Esophagus muscularis mucosa (tissue), 4 donors: ENCODE data around the gene C17orf114.

Experiments
- DNase-seq: peaks from one replicate; pipeline ENCODE4 v3.0.0-alpha.2; 2017; ENCODE audit errors: extremely low spot score
- H3K27ac ChIP-seq, 4 donors: fragments of 200-600 bp; sonication (generic); replicated peaks in 1 of 4; 1 replicate in 3 of 4; 2 replicates in 1 of 4; pipeline ENCODE4 v1.5.1; 2016 to 2019; ENCODE audit warnings: mild to moderate bottlenecking in 1 of 4
- H3K27me3 ChIP-seq, 4 donors: fragments of 200-600 bp; sonication (generic); one replicate each; pipeline versions ENCODE4 v1.5.1 to v1.6.0; 2016 to 2019
- H3K36me3 ChIP-seq, 4 donors: fragments of 200-600 bp; sonication (generic); one replicate each; pipeline ENCODE4 v1.5.1; 2016 to 2019
- H3K4me1 ChIP-seq, 4 donors: fragments of 200-600 bp; sonication (generic); one replicate each; pipeline ENCODE4 v1.5.1; 2016 to 2019
- H3K4me3 ChIP-seq, 4 donors: fragments of 200-600 bp; sonication (generic); 1 replicate in 2 of 4; 2 replicates in 2 of 4; pipeline ENCODE4 v1.5.1; 2016 to 2019; ENCODE audit warnings: mild to moderate bottlenecking in 4 of 4, moderate library complexity in 1 of 4
- H3K9me3 ChIP-seq, 4 donors: fragments of 200-600 bp; sonication (generic); 1 replicate in 3 of 4; 2 replicates in 1 of 4; pipeline ENCODE4 v1.5.1; 2016 to 2019
- EP300 ChIP-seq: sonication (generic); formaldehyde crosslinking; IDR thresholded peaks from one replicate; pipeline ENCODE4 v1.6.1; 2017; ENCODE audit warnings: antibody characterized with exemption
- POLR2A ChIP-seq: fragments of 450-650 bp; IDR thresholded peaks from one replicate; pipeline ENCODE4 v1.6.1; 2017; ENCODE audit warnings: antibody characterized with exemption, moderate library complexity, mild to moderate bottlenecking, low read depth
- POLR2AphosphoS5 ChIP-seq, 2 donors: sonication (generic); formaldehyde crosslinking; IDR thresholded peaks; one replicate each; pipeline ENCODE4 v1.6.1; 2017; ENCODE audit warnings: antibody characterized with exemption in 2 of 2
- WGBS: methylation state at CpG from one replicate; pipeline ENCODE4 v1.1.5; 2018; 5-methylcytosine and 5-hydroxymethylcytosine counted together
- intact Hi-C: fragments of 100-400 bp; cut with DNase I; formaldehyde crosslinking; loops from one replicate; pipeline ENCODE4 v1.15.1; 2023
- TF ChIP-seq, protein P1 (sequence below), 3 experiments: fragments of 200-600 bp in 2 of 3; fragments of 450-650 bp in 1 of 3; sonication (generic) in 2 of 3; IDR thresholded peaks; one replicate each; pipeline ENCODE4 v1.5.1; 2017 to 2019; ENCODE audit warnings: antibody characterized with exemption in 3 of 3, mild to moderate bottlenecking in 2 of 3, moderate library complexity in 1 of 3

C17orf114 gene

DNA sequence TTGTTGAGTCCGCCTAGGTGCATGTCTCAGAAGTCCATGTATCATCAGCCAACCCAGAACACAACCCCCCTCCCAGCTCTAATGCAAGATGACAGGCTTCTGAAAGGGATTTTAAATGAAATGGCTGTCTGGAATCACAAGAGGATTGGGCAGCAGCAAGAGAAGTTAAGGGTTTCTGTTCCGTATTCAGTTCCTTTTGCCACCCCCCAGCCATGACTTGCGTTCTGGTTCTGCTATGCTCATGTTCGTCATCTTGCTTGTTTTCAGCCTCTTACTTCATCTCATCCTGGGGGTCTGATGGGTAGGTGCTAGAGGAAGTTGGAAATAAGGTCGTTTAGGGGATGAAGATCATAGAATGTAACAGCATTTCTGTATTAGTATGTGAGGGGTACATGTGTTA lies 43.0 kb upstream of the C17orf114 start:
- no peak overlapping the region for H3K27ac ChIP-seq
- H3K4me3 ChIP-seq, result no peak overlapping the region
- H3K4me1 ChIP-seq, result peaks cover 15 to 51% (median 34%) of the 10 kb centered on the region in 4 donors
- no peak for DNase-seq
- no peaks in the 10 kb centered on the region for H3K9me3 ChIP-seq
- H3K27me3 ChIP-seq, result no peaks in the 10 kb centered on the region
- TF ChIP-seq, protein P1, sequence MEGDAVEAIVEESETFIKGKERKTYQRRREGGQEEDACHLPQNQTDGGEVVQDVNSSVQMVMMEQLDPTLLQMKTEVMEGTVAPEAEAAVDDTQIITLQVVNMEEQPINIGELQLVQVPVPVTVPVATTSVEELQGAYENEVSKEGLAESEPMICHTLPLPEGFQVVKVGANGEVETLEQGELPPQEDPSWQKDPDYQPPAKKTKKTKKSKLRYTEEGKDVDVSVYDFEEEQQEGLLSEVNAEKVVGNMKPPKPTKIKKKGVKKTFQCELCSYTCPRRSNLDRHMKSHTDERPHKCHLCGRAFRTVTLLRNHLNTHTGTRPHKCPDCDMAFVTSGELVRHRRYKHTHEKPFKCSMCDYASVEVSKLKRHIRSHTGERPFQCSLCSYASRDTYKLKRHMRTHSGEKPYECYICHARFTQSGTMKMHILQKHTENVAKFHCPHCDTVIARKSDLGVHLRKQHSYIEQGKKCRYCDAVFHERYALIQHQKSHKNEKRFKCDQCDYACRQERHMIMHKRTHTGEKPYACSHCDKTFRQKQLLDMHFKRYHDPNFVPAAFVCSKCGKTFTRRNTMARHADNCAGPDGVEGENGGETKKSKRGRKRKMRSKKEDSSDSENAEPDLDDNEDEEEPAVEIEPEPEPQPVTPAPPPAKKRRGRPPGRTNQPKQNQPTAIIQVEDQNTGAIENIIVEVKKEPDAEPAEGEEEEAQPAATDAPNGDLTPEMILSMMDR (IDR thresholded peaks at IDR 0.05), result no peak
- no peak for TF ChIP-seq EP300
- H3K36me3 ChIP-seq, result no peaks in the 10 kb centered on the region
- intact Hi-C loops, result no loop called here
- 81% methylated on average over 5 of the region's 5 CpGs for WGBS

- WGBS, result 68% methylated on average over 9 of the region's 9 CpGs
- no peak overlapping the region for H3K27ac ChIP-seq
Observed at GRCh38 chr17:4843321-4844000, 41.3 kb upstream of the C17orf114 start.

DNA sequence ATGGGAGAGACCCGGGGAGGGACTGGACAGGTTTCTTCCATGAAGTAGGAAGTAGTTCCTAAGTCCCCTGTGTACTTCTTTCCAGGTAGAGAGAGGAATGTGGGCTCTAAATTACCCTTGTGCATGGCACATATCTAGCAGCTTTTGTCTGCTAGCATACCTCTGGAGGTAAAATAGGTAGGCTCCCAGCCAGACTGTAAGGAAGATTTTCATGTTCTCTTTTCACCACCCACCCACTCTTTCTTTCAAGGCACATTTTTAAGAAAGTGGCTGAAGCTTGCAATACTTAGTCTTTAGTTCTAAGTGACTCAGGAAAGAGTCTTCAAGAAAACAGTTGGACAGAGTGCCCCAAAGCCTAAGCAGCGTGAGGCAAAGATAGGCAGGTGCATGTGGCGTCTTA lies 40.2 kb upstream of the C17orf114 start:
- Histone ChIP-seq H3K4me1 (peaks cover 19 to 44% (median 31%) of the 10 kb centered on the region in 4 donors), H3K27ac (no peak overlapping the region), H3K9me3 (no peaks in the 10 kb centered on the region), H3K4me3 (no peak overlapping the region), H3K27me3 (no peaks in the 10 kb centered on the region), H3K36me3 (peaks cover 0 to 11% (median 0%) of the 10 kb centered on the region in 4 donors)
- WGBS, result 97% methylated on average over 3 of the region's 3 CpGs
- TF ChIP-seq, protein P1 (IDR thresholded peaks at IDR 0.05), result no peak
- TF ChIP-seq EP300 (no peak), POLR2A (no peak), POLR2AphosphoS5 (IDR thresholded peaks at IDR 0.05) (no peak)
- intact Hi-C loops, result no loop called here
- DNase-seq, result no peak

More at GRCh38 chr17:4843321-4844000, 41.3 kb upstream of the C17orf114 start:
- Histone ChIP-seq H3K4me1 (peaks cover 8 to 42% (median 27%) of the 10 kb centered on the region in 4 donors), H3K27me3 (no peaks in the 10 kb centered on the region), H3K36me3 (peaks cover 0 to 2% (median 0%) of the 10 kb centered on the region in 4 donors), H3K9me3 (no peaks in the 10 kb centered on the region), H3K4me3 (no peak overlapping the region)
- DNase-seq, result no peak
- intact Hi-C loops, result no loop called here
- TF ChIP-seq POLR2A (no peak), POLR2AphosphoS5 (IDR thresholded peaks at IDR 0.05) (no peak), EP300 (no peak)
- TF ChIP-seq, protein P1 (IDR thresholded peaks at IDR 0.05), result no peak

- 93% methylated on average over 8 of the region's 10 CpGs for WGBS
- Histone ChIP-seq H3K36me3 (peaks cover 0 to 11% (median 0%) of the 10 kb centered on the region in 4 donors), H3K9me3 (no peaks in the 10 kb centered on the region), H3K27ac (no peak overlapping the region), H3K27me3 (no peaks in the 10 kb centered on the region), H3K4me1 (peaks cover 19 to 49% (median 38%) of the 10 kb centered on the region in 4 donors), H3K4me3 (no peak overlapping the region)
- intact Hi-C loops, result no loop called here
- no peak for DNase-seq
- TF ChIP-seq, protein P1 (IDR thresholded peaks at IDR 0.05), result no peak
- no peak for TF ChIP-seq POLR2AphosphoS5 (IDR thresholded peaks at IDR 0.05)
- TF ChIP-seq EP300, result no peak
- TF ChIP-seq POLR2A, result no peak
Observed at GRCh38 chr17:4840893-4841242, 38.7 kb upstream of the C17orf114 start.
